A549 (cell line): ENCODE results near the gene NHEJ1. TPM values are rescaled to one million over a fixed set of nuclear protein-coding genes. Genes with fewer than 3 reads are reported as not detected.

Source experiments
- ATAC-seq, 2 experiments: fragments of 200-7000 bp in 1 of 2; fragments of >200 bp in 1 of 2; cut with Nextera tagmentation in 1 of 2; cut with Tn5 transposase in 1 of 2; 3 replicates each; pipeline versions ENCODE4 v1.8.0 to v1.9.1; 2018 to 2020; ENCODE audit warnings: mild to moderate bottlenecking in 1 of 2, moderate library complexity in 1 of 2
- CTCF ChIA-PET: fragments of 300-600 bp; sonication (Branson Sonifier 250); formaldehyde crosslinking; extraction: SDS; loops from one replicate; lab custom pipeline; 2021; ENCODE audit warnings: antibody characterized with exemption, inconsistent platforms; lab: Yijun Ruan, JAX
- POLR2A ChIA-PET: fragments of 350-600 bp; formaldehyde crosslinking; extraction: SDS; loops from one replicate; lab custom pipeline; 2021; ENCODE audit warnings: antibody characterized with exemption, inconsistent platforms; lab: Yijun Ruan, JAX
- DNase-seq, 2 experiments: peaks; one replicate each; pipeline versions ENCODE4 v3.0.0 to v3.0.0-alpha.2; 2011 to 2016; ENCODE audit warnings: low read depth in 1 of 2, low spot score in 1 of 2
- FAIRE-seq: peaks from 2 replicates; lab custom pipeline; 2011; peaks lifted over from hg19 to GRCh38; lab: Jason Lieb, UNC
- H3K27ac ChIP-seq, 2 experiments: fragments of >200 bp; sonication (Bioruptor Twin); formaldehyde crosslinking; 3 replicates each; pipeline ENCODE4 v1.5.1; 2016 to 2017
- H3K4me1 ChIP-seq: fragments of >200 bp; sonication (Bioruptor Twin); formaldehyde crosslinking; 3 replicates; pipeline ENCODE4 v1.6.1; 2016
- H3K4me2 ChIP-seq: fragments of >200 bp; sonication (Bioruptor Twin); formaldehyde crosslinking; 3 replicates; pipeline ENCODE4 v1.6.1; 2016
- H3K4me3 ChIP-seq: fragments of >200 bp; sonication (Bioruptor Twin); formaldehyde crosslinking; 3 replicates; pipeline ENCODE4 v1.5.1; 2016
- H3K9me3 ChIP-seq: fragments of >200 bp; sonication (Bioruptor Twin); formaldehyde crosslinking; 3 replicates; pipeline ENCODE4 v1.6.1; 2016
- BHLHE40 ChIP-seq: IDR thresholded peaks from 2 replicates; pipeline ENCODE4 v1.6.1; 2012; ENCODE audit warnings: low read depth, low read length, inconsistent platforms
- CBX8 ChIP-seq: fragments of 200-600 bp; sonication (generic); IDR thresholded peaks from 2 replicates; pipeline ENCODE4 v1.6.1; 2016
- CEBPB ChIP-seq, 2 experiments: fragments of >200 bp in 1 of 2; sonication (Bioruptor Twin) in 1 of 2; formaldehyde crosslinking in 1 of 2; IDR thresholded peaks; 2 replicates each; pipeline ENCODE4 v1.6.1; 2012 to 2016
- CHD4 ChIP-seq: fragments of 200-600 bp; sonication (generic); IDR thresholded peaks from 2 replicates; pipeline ENCODE4 v1.6.1; 2016; ENCODE audit warnings: antibody characterized with exemption, mild to moderate bottlenecking, borderline replicate concordance
- E2F6 ChIP-seq: IDR thresholded peaks from 2 replicates; pipeline ENCODE4 v1.6.1; 2012; ENCODE audit warnings: low read depth, borderline replicate concordance
- EHF ChIP-seq: fragments of 250-450 bp; sonication (Bioruptor Pico); IDR thresholded peaks from 2 replicates; pipeline ENCODE4 v1.5.0; 2020; ENCODE audit warnings: mild to moderate bottlenecking
- EHMT2 ChIP-seq: fragments of 200-600 bp; sonication (generic); IDR thresholded peaks from 2 replicates; pipeline ENCODE4 v1.6.1; 2016; ENCODE audit warnings: antibody characterized with exemption, low read depth, mild to moderate bottlenecking, moderate library complexity
- ELK1 ChIP-seq: fragments of 150-350 bp; IDR thresholded peaks from 2 replicates; pipeline ENCODE4 v1.6.1; 2014; ENCODE audit warnings: low read depth, mild to moderate bottlenecking, low read length
- ESRRA ChIP-seq: fragments of 150-350 bp; IDR thresholded peaks from 2 replicates; pipeline ENCODE4 v1.6.1; 2014; ENCODE audit warnings: mild to moderate bottlenecking, low read length, borderline replicate concordance
- FOSB ChIP-seq: fragments of 250-450 bp; sonication (Bioruptor Pico); IDR thresholded peaks from 2 replicates; pipeline ENCODE4 v1.5.0; 2020; ENCODE audit warnings: mild to moderate bottlenecking, moderate library complexity
- FOXS1 ChIP-seq: fragments of 250-450 bp; sonication (Bioruptor Pico); IDR thresholded peaks from 2 replicates; pipeline ENCODE4 v1.5.0; 2020; ENCODE audit warnings: mild to moderate bottlenecking, moderate library complexity
- HOXA7 ChIP-seq: fragments of 250-450 bp; sonication (Bioruptor Pico); IDR thresholded peaks from 2 replicates; pipeline ENCODE4 v1.5.0; 2020; ENCODE audit warnings: mild to moderate bottlenecking, moderate library complexity
- KDM1A ChIP-seq: fragments of 200-600 bp; sonication (generic); IDR thresholded peaks from 2 replicates; pipeline ENCODE4 v1.6.1; 2016; ENCODE audit warnings: low read depth, mild to moderate bottlenecking
- MAX ChIP-seq: IDR thresholded peaks from 2 replicates; pipeline ENCODE4 v1.6.1; 2012
- MAZ ChIP-seq: fragments of 150-350 bp; IDR thresholded peaks from 2 replicates; pipeline ENCODE4 v1.6.1; 2014; ENCODE audit warnings: antibody characterized with exemption, low read depth, low read length, borderline replicate concordance
- NFE2L2 ChIP-seq: fragments of 150-350 bp; conservative IDR thresholded peaks from 2 replicates; pipeline ENCODE4 v1.6.1; 2014; ENCODE audit warnings: low read length
- NPAS2 ChIP-seq: fragments of 250-450 bp; sonication (Bioruptor Pico); IDR thresholded peaks from 2 replicates; pipeline ENCODE4 v1.8.0; 2022; ENCODE audit warnings: mild to moderate bottlenecking, moderate library complexity, borderline replicate concordance
- NR3C1 ChIP-seq: fragments of >200 bp; sonication (Bioruptor Twin); formaldehyde crosslinking; IDR thresholded peaks from 3 replicates; pipeline ENCODE4 v1.6.1; 2017
- PBX3 ChIP-seq: IDR thresholded peaks from 2 replicates; pipeline ENCODE4 v1.6.1; 2012
- PHF8 ChIP-seq: fragments of 200-600 bp; sonication (generic); IDR thresholded peaks from 2 replicates; pipeline ENCODE4 v1.6.1; 2016; ENCODE audit warnings: low read depth, mild to moderate bottlenecking, antibody characterized with exemption, moderate library complexity, borderline replicate concordance
- RAD21 ChIP-seq, 2 experiments: fragments of >200 bp in 1 of 2; sonication (Bioruptor Twin) in 1 of 2; formaldehyde crosslinking in 1 of 2; IDR thresholded peaks in 1 of 2; conservative IDR thresholded peaks in 1 of 2; 2 replicates in 1 of 2; 3 replicates in 1 of 2; pipeline ENCODE4 v1.6.1; 2012 to 2018; ENCODE audit warnings: inconsistent platforms in 1 of 2
- RARB ChIP-seq: fragments of 250-450 bp; sonication (Bioruptor Pico); IDR thresholded peaks from 2 replicates; pipeline ENCODE4 v1.8.0; 2021; ENCODE audit warnings: mild to moderate bottlenecking, moderate library complexity
- RNF2 ChIP-seq: fragments of 200-600 bp; sonication (generic); IDR thresholded peaks from 2 replicates; pipeline ENCODE4 v1.6.1; 2016; ENCODE audit warnings: low read depth, mild to moderate bottlenecking, antibody characterized with exemption, moderate library complexity, borderline replicate concordance
- SMC3 ChIP-seq: fragments of >200 bp; sonication (Bioruptor Twin); formaldehyde crosslinking; IDR thresholded peaks from 3 replicates; pipeline ENCODE4 v1.6.1; 2018; ENCODE audit warnings: inconsistent platforms
- SREBF2 ChIP-seq: fragments of 450-650 bp; IDR thresholded peaks from 2 replicates; pipeline ENCODE4 v1.6.1; 2014; ENCODE audit warnings: mild to moderate bottlenecking, moderate library complexity
- TFCP2L1 ChIP-seq: fragments of 250-450 bp; sonication (Bioruptor Pico); IDR thresholded peaks from 2 replicates; pipeline ENCODE4 v1.5.0; 2021; ENCODE audit warnings: mild to moderate bottlenecking
- USF2 ChIP-seq: fragments of 450-650 bp; IDR thresholded peaks from 2 replicates; pipeline ENCODE4 v1.6.1; 2014; ENCODE audit warnings: antibody characterized with exemption
- ZFP36 ChIP-seq: fragments of 450-650 bp; IDR thresholded peaks from 2 replicates; pipeline ENCODE4 v1.6.1; 2014; ENCODE audit warnings: borderline replicate concordance; ENCODE audit not compliant: partially characterized antibody
- WGBS: methylation state at CpG from one replicate; pipeline ENCODE4 v1.1.6; 2017; ENCODE audit errors: missing lambda C conversion rate; 5-methylcytosine and 5-hydroxymethylcytosine counted together
- polyA minus RNA-seq: library from RNA; depleted of rRNA, polyadenylated mRNA; stranded (reverse); fragments of >200 nt; gene quantifications from 2 replicates; pipeline ENCODE4 v1.2.3, GENCODE V29; 2011; rRNA and poly(A)+ RNA removed
- polyA plus RNA-seq, 4 experiments: library from polyadenylated mRNA; depleted of rRNA in 3 of 4; stranded (reverse); fragments of >200 nt; fragmentation: RNase III in 1 of 4; extraction: RNeasy Plus Mini Kit Qiagen cat#74134 plus additional on column Dnase treatment in 1 of 4; gene quantifications; 2 replicates in 3 of 4; 3 replicates in 1 of 4; pipeline ENCODE4 v1.2.3, GENCODE V29; 2011 to 2017
- TF ChIP-seq, protein P1 (sequence below): fragments of >200 bp; sonication (Bioruptor Twin); formaldehyde crosslinking; IDR thresholded peaks from 2 replicates; pipeline ENCODE4 v1.6.1; 2016
- TF ChIP-seq, protein P2 (sequence below): fragments of 250-450 bp; sonication (Bioruptor Pico); IDR thresholded peaks from 2 replicates; pipeline ENCODE4 v1.5.0; 2020; ENCODE audit warnings: low read depth, mild to moderate bottlenecking, moderate library complexity
- TF ChIP-seq, protein P3 (sequence below): fragments of >200 bp; sonication (Bioruptor Twin); formaldehyde crosslinking; IDR thresholded peaks from 3 replicates; pipeline ENCODE4 v1.5.1; 2016

NHEJ1 gene, protein sequence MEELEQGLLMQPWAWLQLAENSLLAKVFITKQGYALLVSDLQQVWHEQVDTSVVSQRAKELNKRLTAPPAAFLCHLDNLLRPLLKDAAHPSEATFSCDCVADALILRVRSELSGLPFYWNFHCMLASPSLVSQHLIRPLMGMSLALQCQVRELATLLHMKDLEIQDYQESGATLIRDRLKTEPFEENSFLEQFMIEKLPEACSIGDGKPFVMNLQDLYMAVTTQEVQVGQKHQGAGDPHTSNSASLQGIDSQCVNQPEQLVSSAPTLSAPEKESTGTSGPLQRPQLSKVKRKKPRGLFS
- 31.8 and 34.7 TPM in 2 replicates for polyA plus RNA-seq (2011; rRNA removed)
- polyA plus RNA-seq (2012; cell fraction: cytosol; rRNA removed) = 16.2 and 22.3 TPM in 2 replicates
- polyA plus RNA-seq (2012; cell fraction: nucleus; rRNA removed) = 7.5 and 9.9 TPM in 2 replicates
- 18.5 to 19.1 TPM (median 18.8 TPM) in 3 replicates for polyA plus RNA-seq (2017; fragmentation: RNase III; extraction: RNeasy Plus Mini Kit Qiagen cat#74134 plus additional on column Dnase treatment)
- 39.6 and 56.0 TPM in 2 replicates for polyA minus RNA-seq

DNA sequence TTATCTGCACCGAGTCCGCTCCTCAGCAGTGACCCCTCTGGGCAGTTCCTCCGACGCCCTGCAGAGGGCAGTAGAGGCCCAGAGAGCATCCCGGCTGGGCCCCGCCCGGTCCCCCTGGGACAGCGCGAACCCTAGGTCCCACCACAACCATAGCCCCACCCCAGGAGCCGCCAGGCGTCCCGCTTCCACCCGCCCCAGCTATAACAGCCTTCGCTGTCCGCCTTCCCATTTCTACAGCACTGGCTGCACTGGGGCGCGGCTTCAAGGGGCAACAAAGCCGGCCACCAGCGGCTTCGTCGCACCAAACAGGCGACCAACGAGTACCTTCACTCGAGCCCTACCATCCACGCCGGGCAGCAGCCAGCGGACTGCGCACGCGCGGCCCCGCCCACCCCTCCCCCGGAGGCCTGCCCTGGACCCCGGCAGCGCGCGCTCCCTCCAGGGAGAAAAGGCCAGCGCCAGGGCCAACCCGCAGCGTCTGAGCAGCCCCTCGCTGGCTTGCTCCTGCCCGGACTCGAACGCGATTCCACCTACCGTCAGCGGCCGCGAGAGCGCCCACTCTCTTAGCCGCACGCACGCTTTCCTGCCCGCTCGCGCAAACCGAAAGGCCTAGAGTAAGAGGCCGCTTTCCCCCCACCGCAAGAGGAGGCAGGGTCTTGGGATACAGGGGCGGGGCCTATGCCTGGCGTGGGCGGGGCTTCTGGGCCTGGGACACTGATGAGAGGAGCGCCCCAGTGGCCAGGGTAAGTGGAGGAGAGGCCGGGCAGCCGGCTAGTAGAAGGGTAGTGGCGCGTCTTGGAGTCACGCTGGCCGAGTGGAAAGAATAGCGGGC lies at the start of gene NHEJ1:
Gene NHEJ1, minus strand, starts transcription at position 630 of the 832 bp plus-strand sequence. CDS start 2,453 bp downstream, outside the sequence.
- peak; percentile 94 to 96 for ATAC-seq
- peak; percentile 94 to 95 for DNase-seq
- 1% methylated on average over 17 of the region's 70 CpGs for WGBS
- H3K4me2 ChIP-seq = peak within 1 kb of the TSS; percentile 98
- POLR2A ChIA-PET = interaction anchor here (1.3 kb wide), 1 partner anchor 16 kb away, joined by 4 read pairs; the partner anchor contains the start of gene CNPPD1
- H3K4me1 ChIP-seq = peaks cover 9% of the 10 kb centered on the region
- CTCF ChIA-PET = interaction anchor here (0.6 to 21.6 kb wide), 42 partner anchors 11 to 295 kb away, joined by 3 to 332 read pairs (median 4); partner anchors contain the start of genes CNPPD1, DNAJB2, IHH and SLC23A3
- H3K27ac ChIP-seq = peak within 1 kb of the TSS; percentile 91 to 95
- peak within 1 kb of the TSS; percentile 54 for H3K4me3 ChIP-seq
- no peak for FAIRE-seq
- H3K9me3 ChIP-seq = no peaks in the 10 kb centered on the region
- TF ChIP-seq TFCP2L1 (CRISPR knock-in tag) (no peak), ESRRA (no peak), HOXA7 (CRISPR knock-in tag) (no peak), ELK1 (no peak), PHF8 (peak; percentile 84; the same call in 1 of the 2 replicates), MAZ (peak; percentile 75; the same call in 1 of the 2 replicates), KDM1A (no peak), CHD4 (no peak), USF2 (no peak), NR3C1 (no peak), SMC3 (peak; percentile 80), CBX8 (no peak), E2F6 (peak; percentile 62; the same call in 1 of the 2 replicates), RAD21 (conservative IDR thresholded peaks at IDR 0.05 in 1 of 2, IDR thresholded peaks at IDR 0.05 in 1 of 2) (peak; percentile 85 to 91), RNF2 (no peak), ZFP36 (no peak), EHMT2 (no peak), NPAS2 (no peak), FOSB (no peak), SREBF2 (no peak), RARB (CRISPR knock-in tag) (no peak), CEBPB (IDR thresholded peaks at IDR 0.05) (no peak), MAX (peak; percentile 71), PBX3 (peak; percentile 53), BHLHE40 (no peak), FOXS1 (CRISPR knock-in tag) (no peak), EHF (CRISPR knock-in tag) (no peak), NFE2L2 (no peak)
- TF ChIP-seq, protein P1, sequence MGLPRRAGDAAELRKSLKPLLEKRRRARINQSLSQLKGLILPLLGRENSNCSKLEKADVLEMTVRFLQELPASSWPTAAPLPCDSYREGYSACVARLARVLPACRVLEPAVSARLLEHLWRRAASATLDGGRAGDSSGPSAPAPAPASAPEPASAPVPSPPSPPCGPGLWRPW = no peak
- TF ChIP-seq, protein P2, sequence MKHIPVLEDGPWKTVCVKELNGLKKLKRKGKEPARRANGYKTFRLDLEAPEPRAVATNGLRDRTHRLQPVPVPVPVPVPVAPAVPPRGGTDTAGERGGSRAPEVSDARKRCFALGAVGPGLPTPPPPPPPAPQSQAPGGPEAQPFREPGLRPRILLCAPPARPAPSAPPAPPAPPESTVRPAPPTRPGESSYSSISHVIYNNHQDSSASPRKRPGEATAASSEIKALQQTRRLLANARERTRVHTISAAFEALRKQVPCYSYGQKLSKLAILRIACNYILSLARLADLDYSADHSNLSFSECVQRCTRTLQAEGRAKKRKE = no peak
- TF ChIP-seq, protein P3, sequence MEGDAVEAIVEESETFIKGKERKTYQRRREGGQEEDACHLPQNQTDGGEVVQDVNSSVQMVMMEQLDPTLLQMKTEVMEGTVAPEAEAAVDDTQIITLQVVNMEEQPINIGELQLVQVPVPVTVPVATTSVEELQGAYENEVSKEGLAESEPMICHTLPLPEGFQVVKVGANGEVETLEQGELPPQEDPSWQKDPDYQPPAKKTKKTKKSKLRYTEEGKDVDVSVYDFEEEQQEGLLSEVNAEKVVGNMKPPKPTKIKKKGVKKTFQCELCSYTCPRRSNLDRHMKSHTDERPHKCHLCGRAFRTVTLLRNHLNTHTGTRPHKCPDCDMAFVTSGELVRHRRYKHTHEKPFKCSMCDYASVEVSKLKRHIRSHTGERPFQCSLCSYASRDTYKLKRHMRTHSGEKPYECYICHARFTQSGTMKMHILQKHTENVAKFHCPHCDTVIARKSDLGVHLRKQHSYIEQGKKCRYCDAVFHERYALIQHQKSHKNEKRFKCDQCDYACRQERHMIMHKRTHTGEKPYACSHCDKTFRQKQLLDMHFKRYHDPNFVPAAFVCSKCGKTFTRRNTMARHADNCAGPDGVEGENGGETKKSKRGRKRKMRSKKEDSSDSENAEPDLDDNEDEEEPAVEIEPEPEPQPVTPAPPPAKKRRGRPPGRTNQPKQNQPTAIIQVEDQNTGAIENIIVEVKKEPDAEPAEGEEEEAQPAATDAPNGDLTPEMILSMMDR = peak; percentile 95
